Activated CD4-positive, alpha-beta T cell treated with anti-CD3 and anti-CD28 coated beads, Interleukin-10, Interleukin-2, amounts not matched to agents 100 ng/mL and 50 ng/mL, durations not matched to agents 16 hours and 8 hours (primary cell): ENCODE results near the gene PLXNA1.

ENCODE experiments used
- DNase-seq: peaks from one replicate; pipeline ENCODE4 v3.0.0-alpha.2; 2020

The PLXNA1 gene

GRCh38 chr3:126968391-126969390 lies 14.2 kb upstream of the PLXNA1 start:
- DNase-seq: no peak

GRCh38 chr3:126969586-126969985 lies 13.3 kb upstream of the PLXNA1 start:
- DNase-seq: no peak

DNA sequence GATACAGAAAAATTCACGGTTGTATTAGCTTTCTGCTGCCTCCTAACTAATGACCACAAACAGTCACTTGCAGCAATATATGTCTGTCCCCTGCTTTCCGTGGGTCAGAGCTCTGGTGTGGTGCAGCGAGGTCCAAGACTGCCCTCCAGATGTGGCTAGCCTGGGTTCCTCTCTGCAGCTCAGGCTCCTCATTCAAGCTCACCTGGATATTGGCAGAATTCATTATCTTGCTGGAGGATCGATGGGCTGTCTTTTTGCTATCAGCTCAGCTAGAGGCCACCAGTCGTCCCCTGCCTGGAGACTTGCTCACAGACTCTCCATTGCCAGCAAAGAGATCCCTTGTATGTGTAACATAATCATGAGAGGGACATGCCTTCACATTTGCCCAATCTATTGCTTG lies 12.8 kb upstream of the PLXNA1 start:
- DNase-seq: no peak

- DNase-seq: no peak
These were observed 12.0 kb upstream of the PLXNA1 start for GRCh38 chr3:126970921-126971320.

- no peak for DNase-seq
These were observed 11.0 kb upstream of the PLXNA1 start for GRCh38 chr3:126971891-126972351.

- DNase-seq: no peak
These were observed 10.0 kb upstream of the PLXNA1 start for GRCh38 chr3:126972866-126973265.

GRCh38 chr3:126973814-126974213 lies 9.1 kb upstream of the PLXNA1 start:
- no peak for DNase-seq

GRCh38 chr3:126974756-126975155 lies 8.2 kb upstream of the PLXNA1 start:
- DNase-seq: no peak

DNA sequence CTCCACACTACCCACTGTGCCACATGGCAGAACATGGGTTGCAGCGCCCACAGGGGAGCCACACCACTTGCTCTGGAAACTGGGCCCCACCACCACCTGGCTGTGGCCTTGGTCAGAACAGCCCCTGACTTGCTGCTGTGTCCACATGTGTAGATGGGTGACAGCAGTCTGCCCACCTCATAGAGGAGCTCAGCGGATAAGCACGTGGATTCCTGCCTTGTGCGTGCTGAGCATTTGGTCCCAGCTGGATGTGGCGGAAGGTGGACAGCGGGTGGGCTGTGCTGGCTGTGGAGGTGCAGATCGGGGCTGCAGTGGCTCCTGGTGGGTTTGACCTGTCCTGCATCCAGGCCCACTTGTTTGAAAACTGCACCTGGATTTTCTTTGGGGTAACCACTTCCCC lies 6.0 kb upstream of the PLXNA1 start:
- no peak for DNase-seq

- no peak for DNase-seq
These were observed 5.1 kb upstream of the PLXNA1 start for GRCh38 chr3:126977821-126978220.

DNA sequence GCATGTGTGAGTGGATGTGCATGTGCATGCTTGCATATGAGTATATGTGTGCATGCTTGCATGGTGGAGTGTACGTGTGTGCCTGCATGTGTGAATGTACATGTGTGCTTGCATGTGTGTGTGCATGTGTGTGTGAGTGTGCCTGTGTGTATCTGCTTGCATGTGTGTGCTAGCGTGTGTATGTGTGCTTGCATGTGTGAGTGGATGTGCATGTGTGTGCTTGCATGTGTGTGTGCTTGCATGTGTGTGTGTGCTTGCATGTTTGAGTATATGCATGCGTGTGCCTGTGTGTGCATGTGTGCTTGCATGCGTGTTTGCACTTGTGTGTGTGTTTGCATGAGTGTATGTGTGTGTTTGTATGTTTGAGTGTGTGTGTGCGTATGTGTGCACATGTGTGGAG lies 4.6 kb upstream of the PLXNA1 start:
- no peak for DNase-seq

DNA sequence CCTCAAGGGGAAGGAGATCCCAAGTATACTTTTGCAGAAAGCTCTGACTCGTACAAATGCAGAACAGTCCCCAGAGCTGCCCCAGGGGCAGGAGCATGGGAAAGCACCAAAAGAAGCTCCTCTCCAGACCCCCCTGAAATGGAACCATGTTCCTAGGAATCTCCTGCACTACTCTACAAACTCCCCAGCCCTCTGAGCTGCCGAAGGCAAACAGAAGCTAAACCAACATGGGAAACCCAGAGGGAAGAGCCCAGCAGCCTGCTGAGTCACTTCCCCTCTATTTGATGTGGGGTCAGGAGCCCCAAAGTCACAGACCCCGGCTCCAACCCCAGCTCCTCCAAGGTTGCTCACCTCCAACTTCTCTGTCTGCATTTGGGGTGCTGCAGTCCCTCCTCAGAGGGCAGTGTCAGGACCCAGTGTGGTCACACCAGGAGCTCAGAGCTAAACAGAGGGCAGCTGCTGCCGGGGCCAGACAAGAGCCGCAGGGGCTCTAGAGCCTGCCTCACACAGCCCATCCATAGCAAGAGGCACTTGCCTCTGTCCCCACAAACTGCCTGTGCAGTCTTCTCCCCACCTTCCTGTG lies 3.8 kb upstream of the PLXNA1 start:
- DNase-seq: no peak

DNA sequence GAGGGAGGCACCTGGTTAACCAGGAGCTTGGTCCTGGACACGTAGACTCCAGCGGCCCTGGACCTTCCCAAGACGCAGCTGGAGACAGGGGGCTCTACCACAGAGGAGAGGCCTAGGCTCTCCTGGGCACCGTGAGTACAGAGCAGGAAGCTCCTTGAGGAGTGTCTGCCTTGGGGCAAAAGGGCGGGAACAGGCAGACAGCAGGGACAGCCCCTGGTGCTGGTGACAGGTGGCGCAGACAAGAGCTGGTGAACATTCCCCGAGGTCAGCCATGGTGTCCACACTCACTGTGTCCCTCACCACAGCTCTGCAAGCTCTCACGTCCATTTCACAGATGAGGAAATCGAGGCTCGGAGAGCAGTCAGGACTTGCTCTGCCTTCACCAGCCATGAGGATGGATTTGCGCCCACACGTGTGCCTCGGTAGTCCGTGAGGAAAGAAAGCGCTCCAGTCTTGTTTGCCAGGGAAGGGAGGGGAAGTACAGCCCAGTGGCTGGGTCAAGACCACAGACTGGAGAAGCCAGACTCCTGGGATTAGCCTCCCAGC lies 2.6 kb upstream of the PLXNA1 start:
- DNase-seq: no peak

DNA sequence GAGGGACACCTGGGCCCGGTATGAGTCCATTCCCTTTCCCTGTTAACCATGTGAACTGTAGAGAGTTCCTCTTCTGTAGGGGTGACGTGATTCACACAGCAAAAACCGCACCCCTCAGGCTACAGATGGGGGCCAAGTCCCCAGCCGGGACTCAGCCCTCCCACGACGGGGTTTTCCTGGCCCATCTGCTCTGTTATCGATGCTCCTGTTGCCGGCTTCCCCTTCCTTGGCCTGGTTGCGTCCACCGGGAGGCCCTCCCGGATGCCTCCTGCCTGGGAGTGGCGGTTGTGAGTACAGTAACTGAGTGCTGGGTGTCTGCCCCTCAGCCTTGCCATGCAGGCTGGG lies 817 bp upstream of the PLXNA1 start:
- peak; percentile 56 for DNase-seq

GRCh38 chr3:126983276-126983652 lies 349 bp downstream of the PLXNA1 start:
- DNase-seq: no peak

GRCh38 chr3:126983653-126984390 lies 907 bp downstream of the PLXNA1 start:
- DNase-seq: peak; percentile 34

- no peak for DNase-seq
These were observed 1.6 kb downstream of the PLXNA1 start for GRCh38 chr3:126984391-126985131.

DNA sequence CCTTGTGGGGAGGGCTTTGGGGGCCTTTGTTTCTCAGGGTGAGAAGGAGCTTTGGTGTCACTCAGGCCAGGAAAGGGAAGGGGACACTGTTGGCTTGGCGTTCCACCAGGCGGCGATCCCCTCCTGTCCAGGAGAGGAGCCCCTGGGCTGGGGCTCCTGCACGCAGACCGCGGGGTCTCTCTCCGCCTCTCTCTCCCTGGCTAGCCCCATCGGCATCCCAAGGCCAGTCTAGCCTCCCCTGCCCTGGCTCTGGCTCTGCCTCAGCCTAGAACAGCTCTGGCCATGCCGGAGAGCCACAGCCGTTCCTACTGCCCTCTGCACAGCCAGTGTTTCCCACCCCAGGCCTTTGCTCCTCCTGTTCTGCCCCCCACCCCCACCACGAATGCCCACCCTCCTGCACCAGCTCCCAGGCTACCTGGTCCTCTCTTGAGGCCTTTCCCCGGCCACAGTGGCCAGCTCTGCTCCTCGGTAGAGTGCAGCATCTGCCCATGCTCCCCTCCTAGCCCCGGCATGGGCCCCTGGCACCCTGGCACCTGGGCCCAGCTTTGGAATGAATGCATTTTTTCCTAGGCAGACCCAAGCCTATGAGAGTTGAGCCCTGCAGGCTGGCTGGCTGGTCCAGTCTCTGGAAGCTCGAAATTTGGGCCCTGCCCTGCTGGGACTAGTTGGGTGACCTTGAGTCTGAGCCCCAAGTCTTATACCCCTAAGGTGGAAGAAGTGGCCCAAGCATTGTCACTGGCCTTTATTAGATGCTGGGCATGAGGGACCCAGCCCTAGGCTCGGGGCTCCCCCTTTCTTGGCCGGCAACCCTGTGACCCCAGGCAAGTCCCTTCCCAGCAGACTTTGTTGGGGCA lies 2.4 kb downstream of the PLXNA1 start:
- no peak for DNase-seq

DNA sequence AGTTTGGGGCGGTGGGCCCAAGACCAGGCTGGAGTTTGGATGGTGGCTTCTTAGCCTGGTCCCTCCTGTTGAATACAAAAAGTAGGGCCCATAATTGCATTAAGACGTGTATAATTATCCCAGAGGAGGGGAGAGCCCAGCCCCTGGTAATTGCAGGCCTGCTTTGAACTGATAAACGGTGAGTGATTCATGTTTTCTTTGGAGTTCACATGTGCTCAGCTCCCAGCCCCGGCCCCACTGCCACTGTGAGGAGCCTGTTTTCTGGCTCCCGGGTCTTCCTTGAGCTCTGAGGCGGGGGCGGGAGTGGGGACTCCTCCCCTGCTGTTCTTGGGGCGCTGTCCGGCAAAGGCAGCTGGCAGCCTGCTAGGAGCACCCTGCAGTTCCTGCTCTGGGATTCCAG lies 3.1 kb downstream of the PLXNA1 start:
- no peak for DNase-seq

GRCh38 chr3:126987129-126987528 lies 4.2 kb downstream of the PLXNA1 start:
- no peak for DNase-seq

GRCh38 chr3:126987596-126987995 lies 4.7 kb downstream of the PLXNA1 start:
- no peak for DNase-seq
